Activated T-cell treated with anti-CD3 and anti-CD28 coated beads, Interleukin-2, amount 50 U/mL, for 24 hours (primary cell): ENCODE data around the gene GNAS-AS1.

ENCODE experiments used
- DNase-seq: peaks from one replicate; pipeline ENCODE4 v3.0.0-alpha.2; 2020
- H3K27ac Mint-ChIP-seq: 2 replicates; pipeline ENCODE4 v1.8.0; 2020; ENCODE audit warnings: mild to moderate bottlenecking, mixed read lengths
- H3K27me3 Mint-ChIP-seq: 2 replicates; pipeline ENCODE4 v1.8.0; 2020; ENCODE audit warnings: mixed read lengths
- H3K36me3 Mint-ChIP-seq: 2 replicates; pipeline ENCODE4 v1.8.0; 2020; ENCODE audit warnings: low read depth, mixed read lengths
- H3K4me1 Mint-ChIP-seq: 2 replicates; pipeline ENCODE4 v1.8.0; 2020; ENCODE audit warnings: low read depth, mixed read lengths
- H3K4me3 Mint-ChIP-seq: 2 replicates; pipeline ENCODE4 v1.8.0; 2020; ENCODE audit warnings: mild to moderate bottlenecking, moderate library complexity, mixed read lengths
- H3K9me3 Mint-ChIP-seq: 2 replicates; pipeline ENCODE4 v1.8.0; 2020; ENCODE audit warnings: mixed read lengths

The GNAS-AS1 gene

GRCh38 chr20:58890518-58891085 is 39.9 kb upstream of the GNAS-AS1 start:
- no peaks in the 10 kb centered on the region for H3K9me3 Mint-ChIP-seq
- peaks cover 53% of the 10 kb centered on the region for H3K4me1 Mint-ChIP-seq
- H3K27ac Mint-ChIP-seq = peak overlapping the region; percentile 96
- H3K4me3 Mint-ChIP-seq = peak overlapping the region; percentile 86
- H3K36me3 Mint-ChIP-seq = peaks cover 33% of the 10 kb centered on the region
- H3K27me3 Mint-ChIP-seq = no peaks in the 10 kb centered on the region
- peak; percentile 83 for DNase-seq

GRCh38 chr20:58889798-58890517 is 39.3 kb upstream of the GNAS-AS1 start:
- H3K9me3 Mint-ChIP-seq = no peaks in the 10 kb centered on the region
- no peaks in the 10 kb centered on the region for H3K27me3 Mint-ChIP-seq
- peak overlapping the region; percentile 86 for H3K4me3 Mint-ChIP-seq
- H3K27ac Mint-ChIP-seq = peak overlapping the region; percentile 96
- H3K36me3 Mint-ChIP-seq = peaks cover 26% of the 10 kb centered on the region
- peaks cover 48% of the 10 kb centered on the region for H3K4me1 Mint-ChIP-seq
- peak; percentile 56 for DNase-seq

- H3K4me1 Mint-ChIP-seq = peaks cover 43% of the 10 kb centered on the region
- H3K9me3 Mint-ChIP-seq = no peaks in the 10 kb centered on the region
- H3K27ac Mint-ChIP-seq = peak overlapping the region; percentile 88
- H3K27me3 Mint-ChIP-seq = no peaks in the 10 kb centered on the region
- H3K4me3 Mint-ChIP-seq = peak overlapping the region; percentile 79
- no peak for DNase-seq
- H3K36me3 Mint-ChIP-seq = peaks cover 20% of the 10 kb centered on the region
These were observed 38.6 kb upstream of the GNAS-AS1 start for GRCh38 chr20:58889334-58889760.

- DNase-seq = peak; percentile 86
- Mint-ChIP-seq H3K27ac (peak overlapping the region; percentile 72), H3K4me3 (peak overlapping the region; percentile 82)
These were observed 38.0 kb upstream of the GNAS-AS1 start for GRCh38 chr20:58888521-58889333.

GRCh38 chr20:58888103-58888502 is 37.4 kb upstream of the GNAS-AS1 start:
- Mint-ChIP-seq H3K9me3 (no peaks in the 10 kb centered on the region), H3K4me3 (peak overlapping the region; percentile 82), H3K4me1 (peaks cover 32% of the 10 kb centered on the region), H3K27me3 (no peaks in the 10 kb centered on the region), H3K27ac (peak overlapping the region; percentile 72), H3K36me3 (peaks cover 10% of the 10 kb centered on the region)
- no peak for DNase-seq

More at GRCh38 chr20:58888521-58889333, 38.0 kb upstream of the GNAS-AS1 start:
- Mint-ChIP-seq H3K4me1 (peaks cover 37% of the 10 kb centered on the region), H3K9me3 (no peaks in the 10 kb centered on the region), H3K36me3 (peaks cover 15% of the 10 kb centered on the region), H3K27me3 (no peaks in the 10 kb centered on the region)

GRCh38 chr20:58886546-58886945 is 35.8 kb upstream of the GNAS-AS1 start:
- Mint-ChIP-seq H3K27ac (no peak overlapping the region), H3K36me3 (peaks cover 4% of the 10 kb centered on the region), H3K4me3 (no peak overlapping the region), H3K9me3 (no peaks in the 10 kb centered on the region), H3K27me3 (no peaks in the 10 kb centered on the region), H3K4me1 (peaks cover 30% of the 10 kb centered on the region)
- no peak for DNase-seq

GRCh38 chr20:58884966-58885365 is 34.3 kb upstream of the GNAS-AS1 start:
- Mint-ChIP-seq H3K4me3 (no peak overlapping the region), H3K36me3 (peaks cover 2% of the 10 kb centered on the region), H3K27ac (no peak overlapping the region), H3K4me1 (peaks cover 27% of the 10 kb centered on the region), H3K9me3 (no peaks in the 10 kb centered on the region), H3K27me3 (no peaks in the 10 kb centered on the region)
- no peak for DNase-seq

- no peak for DNase-seq
- no peaks in the 10 kb centered on the region for H3K9me3 Mint-ChIP-seq
- no peak overlapping the region for H3K27ac Mint-ChIP-seq
- H3K4me1 Mint-ChIP-seq = peaks cover 35% of the 10 kb centered on the region
- no peak overlapping the region for H3K4me3 Mint-ChIP-seq
- peaks cover 2% of the 10 kb centered on the region for H3K36me3 Mint-ChIP-seq
- H3K27me3 Mint-ChIP-seq = no peaks in the 10 kb centered on the region
These were observed 32.6 kb upstream of the GNAS-AS1 start for GRCh38 chr20:58883241-58883691.

- H3K36me3 Mint-ChIP-seq = peaks cover 2% of the 10 kb centered on the region
- no peaks in the 10 kb centered on the region for H3K27me3 Mint-ChIP-seq
- no peak overlapping the region for H3K27ac Mint-ChIP-seq
- no peak overlapping the region for H3K4me3 Mint-ChIP-seq
- peaks cover 36% of the 10 kb centered on the region for H3K4me1 Mint-ChIP-seq
- H3K9me3 Mint-ChIP-seq = no peaks in the 10 kb centered on the region
- no peak for DNase-seq
These were observed 32.0 kb upstream of the GNAS-AS1 start for GRCh38 chr20:58882704-58883089.

GRCh38 chr20:58880994-58881752 is 30.5 kb upstream of the GNAS-AS1 start:
- no peak for DNase-seq
- H3K27me3 Mint-ChIP-seq = no peaks in the 10 kb centered on the region
- H3K36me3 Mint-ChIP-seq = peaks cover 2% of the 10 kb centered on the region
- peaks cover 26% of the 10 kb centered on the region for H3K4me1 Mint-ChIP-seq
- no peak overlapping the region for H3K4me3 Mint-ChIP-seq
- no peak overlapping the region for H3K27ac Mint-ChIP-seq
- H3K9me3 Mint-ChIP-seq = no peaks in the 10 kb centered on the region

GRCh38 chr20:58880441-58880840 is 29.7 kb upstream of the GNAS-AS1 start:
- no peaks in the 10 kb centered on the region for H3K9me3 Mint-ChIP-seq
- peaks cover 2% of the 10 kb centered on the region for H3K36me3 Mint-ChIP-seq
- H3K4me1 Mint-ChIP-seq = peaks cover 22% of the 10 kb centered on the region
- H3K27ac Mint-ChIP-seq = no peak overlapping the region
- no peaks in the 10 kb centered on the region for H3K27me3 Mint-ChIP-seq
- H3K4me3 Mint-ChIP-seq = no peak overlapping the region
- no peak for DNase-seq

- H3K9me3 Mint-ChIP-seq = no peaks in the 10 kb centered on the region
- H3K4me3 Mint-ChIP-seq = no peak overlapping the region
- peaks cover 2% of the 10 kb centered on the region for H3K36me3 Mint-ChIP-seq
- no peaks in the 10 kb centered on the region for H3K27me3 Mint-ChIP-seq
- DNase-seq = no peak
- peaks cover 19% of the 10 kb centered on the region for H3K4me1 Mint-ChIP-seq
- peak overlapping the region; percentile 57 for H3K27ac Mint-ChIP-seq
These were observed 27.7 kb upstream of the GNAS-AS1 start for GRCh38 chr20:58878399-58878798.

- no peak for DNase-seq
- H3K9me3 Mint-ChIP-seq = no peaks in the 10 kb centered on the region
- H3K36me3 Mint-ChIP-seq = peaks cover 2% of the 10 kb centered on the region
- H3K4me3 Mint-ChIP-seq = no peak overlapping the region
- H3K27ac Mint-ChIP-seq = peak overlapping the region; percentile 57
- H3K27me3 Mint-ChIP-seq = no peaks in the 10 kb centered on the region
- peaks cover 19% of the 10 kb centered on the region for H3K4me1 Mint-ChIP-seq
These were observed 27.3 kb upstream of the GNAS-AS1 start for GRCh38 chr20:58877976-58878360.
